Esophagus squamous epithelium (tissue), 4 donors: ENCODE measurements around the gene COL24A1. TPM values are rescaled to one million over a fixed set of nuclear protein-coding genes. Genes with fewer than 3 reads are reported as not detected.

Experiments used
- small RNA-seq, 4 donors: library from RNA; depleted of rRNA; stranded (forward); fragments of <200 nt; gene quantifications; one replicate each; pipeline ENCODE3, GENCODE V24; 2016
- total RNA-seq, 4 donors: library from RNA; depleted of rRNA; stranded (reverse); fragments of >200 nt; gene quantifications; one replicate each; pipeline ENCODE4 v1.1.0, GENCODE V29; 2016

COL24A1 gene
- total RNA-seq, 4 donors from 2014 or later, result 0.15 to 0.38 TPM; not detected in 2

Small RNA genes lying within 50 kb of the gene (small RNA-seq; reads per million reads assigned to genes)
- 0 reads per million in 4 donors for gene RNA5SP51

Other genes starting within 250 kb of the COL24A1 start
- gene ODF2L, start 239.6 kb upstream of the COL24A1 start, total RNA-seq, result 10 to 100 TPM; 20.9 to 37.1 (median 26.2) TPM